ENCODE measurements around the gene RIC8B.

Gene RIC8B

DNA sequence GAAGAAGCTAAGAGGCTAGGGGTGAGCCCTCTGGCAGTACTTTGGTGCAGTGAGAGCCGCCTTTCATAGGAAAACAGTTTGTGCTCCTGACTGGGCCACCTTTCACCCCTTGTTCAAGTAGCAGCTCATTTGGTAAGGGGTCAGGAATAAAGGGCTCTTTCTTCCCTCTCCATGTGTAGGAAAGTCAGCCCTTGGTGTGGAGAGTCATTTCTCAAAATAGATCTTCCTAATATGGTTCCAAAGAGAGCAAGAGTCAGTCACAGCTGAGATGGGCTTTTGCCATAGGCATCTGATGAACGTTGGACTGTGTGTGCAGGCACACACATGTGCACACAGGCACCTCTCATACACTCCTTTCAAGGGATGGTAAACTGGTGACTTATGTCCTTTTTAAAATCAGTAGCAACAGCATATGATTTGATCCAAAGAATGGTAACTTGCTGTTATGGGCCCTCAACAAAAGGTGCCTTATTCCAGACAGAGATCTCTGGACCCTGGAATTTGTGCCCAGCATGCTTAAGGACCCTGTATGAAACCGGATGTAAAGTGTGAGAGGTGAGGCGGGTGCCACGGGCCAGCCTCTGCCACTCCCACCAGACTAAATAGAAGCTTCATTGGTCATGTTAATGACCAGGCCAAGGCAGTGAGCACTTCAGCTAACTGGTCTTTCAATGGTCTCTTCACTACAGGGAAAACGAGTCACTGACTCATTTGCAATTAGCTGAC lies 16.7 kb upstream of the RIC8B start:
- no peak for DNase-seq (ENCODE audit: extremely low read depth, low read depth)
- no peak overlapping the region for H3K4me3 ChIP-seq (replicated peaks; ENCODE audit: low read depth, low read length)
- TF ChIP-seq CTCF (IDR thresholded peaks at IDR 0.05; ENCODE audit: low read depth, low read length, missing control alignments): no peak

- no peak for TF ChIP-seq CTCF (IDR thresholded peaks at IDR 0.05; ENCODE audit: low read depth, low read length, missing control alignments)
- no peak overlapping the region for H3K4me3 ChIP-seq (replicated peaks; ENCODE audit: low read depth, low read length)
- no peak for DNase-seq (ENCODE audit: extremely low read depth, low read depth)
Measured at GRCh38 chr12:106758349-106759110, 16.0 kb upstream of the RIC8B start.

- DNase-seq (ENCODE audit: extremely low read depth, low read depth): no peak
- no peak for TF ChIP-seq CTCF (IDR thresholded peaks at IDR 0.05; ENCODE audit: low read depth, low read length, missing control alignments)
- no peak overlapping the region for H3K4me3 ChIP-seq (replicated peaks; ENCODE audit: low read depth, low read length)
Measured at GRCh38 chr12:106759526-106760183, 14.8 kb upstream of the RIC8B start.

- TF ChIP-seq CTCF (IDR thresholded peaks at IDR 0.05; ENCODE audit: low read depth, low read length, missing control alignments): no peak
- no peak overlapping the region for H3K4me3 ChIP-seq (replicated peaks; ENCODE audit: low read depth, low read length)
- DNase-seq (ENCODE audit: extremely low read depth, low read depth): no peak
Measured at GRCh38 chr12:106760184-106760531, 14.3 kb upstream of the RIC8B start.

GRCh38 chr12:106764220-106764619 lies 10.3 kb upstream of the RIC8B start:
- TF ChIP-seq CTCF (IDR thresholded peaks at IDR 0.05; ENCODE audit: low read depth, low read length, missing control alignments): no peak
- DNase-seq (ENCODE audit: extremely low read depth, low read depth): no peak
- no peak overlapping the region for H3K4me3 ChIP-seq (replicated peaks; ENCODE audit: low read depth, low read length)

GRCh38 chr12:106764738-106765137 lies 9.7 kb upstream of the RIC8B start:
- TF ChIP-seq CTCF (IDR thresholded peaks at IDR 0.05; ENCODE audit: low read depth, low read length, missing control alignments): no peak
- no peak overlapping the region for H3K4me3 ChIP-seq (replicated peaks; ENCODE audit: low read depth, low read length)
- no peak for DNase-seq (ENCODE audit: extremely low read depth, low read depth)

Measured in HFF-Myc (cell line).